Panc1 (cell line): ENCODE measurements around the gene LTBP2. TPM values are rescaled to one million over a fixed set of nuclear protein-coding genes. Genes with fewer than 3 reads are reported as not detected.

Experiments used
- ATAC-seq: fragments of 200-7000 bp; cut with Tn5 transposase; 2 replicates; pipeline ENCODE4 v1.9.1; 2020; ENCODE audit warnings: mild to moderate bottlenecking, moderate library complexity
- BruUV-seq: library from RNA; stranded (reverse); fragments of 400-500 nt; replicated peaks from 2 replicates; lab custom pipeline; 2021; lab: Mats Ljungman, UMichigan
- CTCF ChIA-PET: fragments of 300-600 bp; sonication (Branson Sonifier 250); formaldehyde crosslinking; loops from one replicate; lab custom pipeline; 2022; ENCODE audit warnings: antibody characterized with exemption; lab: Charles Lee
- POLR2A ChIA-PET: fragments of 300-600 bp; sonication (Branson Sonifier 250); formaldehyde crosslinking; loops from one replicate; lab custom pipeline; 2022; ENCODE audit warnings: antibody characterized with exemption; lab: Charles Lee
- DNase-seq: peaks from one replicate; pipeline ENCODE4 v3.0.0-alpha.2; 2010; ENCODE audit warnings: low read depth, low spot score
- H3K27ac ChIP-seq: 2 replicates; pipeline ENCODE4 v1.5.1; 2011; ENCODE audit warnings: mild to moderate bottlenecking, low read length, inconsistent platforms
- H3K27me3 ChIP-seq: fragments of 200-500 bp; sonication (Bioruptor generic); 2 replicates; pipeline ENCODE4 v1.6.0; 2014; ENCODE audit warnings: low read length, inconsistent platforms; ENCODE audit not compliant: control insufficient read depth, insufficient read depth
- H3K36me3 ChIP-seq: fragments of 200-500 bp; sonication (Bioruptor generic); 2 replicates; pipeline ENCODE4 v1.5.1; 2014; ENCODE audit warnings: inconsistent platforms, mild to moderate bottlenecking, low read length, moderate library complexity; ENCODE audit not compliant: control insufficient read depth, insufficient read depth
- H3K4me1 ChIP-seq: 2 replicates; pipeline ENCODE4 v1.5.1; 2011; ENCODE audit warnings: inconsistent platforms, mild to moderate bottlenecking, low read length, moderate library complexity; ENCODE audit not compliant: control insufficient read depth, insufficient read depth
- H3K4me3 ChIP-seq, 2 experiments: 2 replicates each; pipeline ENCODE4 v1.5.1; 2011 to 2012; ENCODE audit warnings: low read depth in 2 of 2, low read length in 2 of 2, mild to moderate bottlenecking in 2 of 2, inconsistent platforms in 1 of 2, moderate library complexity in 1 of 2
- H3K9me3 ChIP-seq: fragments of 200-500 bp; sonication (Bioruptor generic); 2 replicates; pipeline ENCODE4 v1.5.1; 2014; ENCODE audit warnings: low read depth, mild to moderate bottlenecking, inconsistent platforms, low read length, moderate library complexity; ENCODE audit not compliant: control insufficient read depth, insufficient read depth
- CTCF ChIP-seq: fragments of 450-650 bp; IDR thresholded peaks from 2 replicates; pipeline ENCODE4 v1.5.1; 2017; ENCODE audit warnings: mild to moderate bottlenecking
- POLR2AphosphoS5 ChIP-seq: IDR thresholded peaks from 2 replicates; pipeline ENCODE4 v1.6.1; 2012; ENCODE audit warnings: mild to moderate bottlenecking, low read depth, low read length, moderate library complexity
- REST ChIP-seq, 2 experiments: IDR thresholded peaks; 2 replicates each; pipeline ENCODE4 v1.6.1; 2011 to 2012; ENCODE audit warnings: low read depth in 2 of 2, control low read depth in 1 of 2, low read length in 1 of 2, mild to moderate bottlenecking in 1 of 2, moderate library complexity in 1 of 2; ENCODE audit not compliant: insufficient read depth in 1 of 2
- SIN3A ChIP-seq: IDR thresholded peaks from 2 replicates; pipeline ENCODE4 v1.6.1; 2012; ENCODE audit warnings: low read depth, mild to moderate bottlenecking, low read length, moderate library complexity, borderline replicate concordance; ENCODE audit not compliant: insufficient read depth
- TCF7L2 ChIP-seq: IDR thresholded peaks from 2 replicates; pipeline ENCODE4 v1.6.1; 2011; ENCODE audit warnings: mild to moderate bottlenecking, low read depth, low read length, inconsistent platforms
- in situ Hi-C: cut with HindIII; loops from 2 replicates; pipeline ENCODE4 v1.10.0; 2016; ENCODE audit warnings: low sequenced_read_pairs, low pct_unique_long_range_greater_than_20kb
- intact Hi-C: fragments of 100-400 bp; cut with micrococcal nuclease; formaldehyde crosslinking; loops from one replicate; pipeline ENCODE4 v1.10.0; 2022; ENCODE audit not compliant: unreplicated experiment
- total RNA-seq: library from RNA; stranded (reverse); gene quantifications from one replicate; pipeline ENCODE4 v1.2.1, GENCODE V29; 2021; ENCODE audit not compliant: unreplicated experiment

Gene LTBP2
- total RNA-seq, 1 experiment from 2014 or later, result 69.8 TPM

- no peak for DNase-seq
- Histone ChIP-seq H3K9me3 (no peaks in the 10 kb centered on the region), H3K27me3 (no peaks in the 10 kb centered on the region), H3K36me3 (no peaks in the 10 kb centered on the region), H3K4me1 (peaks cover 26% of the 10 kb centered on the region), H3K4me3 (peak overlapping the region in 1 of 2 experiments; percentile 39; a peak in 2 of 4 replicates), H3K27ac (peak overlapping the region; percentile 51)
- ChIA-PET CTCF (interaction anchor here (1.0 to 1.6 kb wide), 2 partner anchors 36 to 39 kb away, joined by 3 read pairs; partner anchors contain the start of gene LTBP2), POLR2A (interaction anchor here (0.6 kb wide), 1 partner anchor 147 kb away, joined by 3 read pairs; no protein-coding TSS in a partner anchor)
- intact Hi-C loops (no loop called here), in situ Hi-C loops (no loop called here)
- TF ChIP-seq POLR2AphosphoS5, result no peak
- no peak for TF ChIP-seq CTCF
- TF ChIP-seq REST (IDR thresholded peaks at IDR 0.05; ENCODE audit: insufficient read depth in 1 of 2, low read depth in 2 of 2, low read length in 1 of 2), result no peak
- TF ChIP-seq TCF7L2, result no peak
- no peak for TF ChIP-seq SIN3A
- BruUV-seq, result no TSS peak
- peak; percentile 62 for ATAC-seq
Measured at GRCh38 chr14:74572726-74573301, 39.2 kb downstream of the LTBP2 start.

GRCh38 chr14:74571901-74572725 is 39.9 kb downstream of the LTBP2 start:
- Histone ChIP-seq H3K4me3 (peak overlapping the region in 1 of 2 experiments; percentile 39; a peak in 2 of 4 replicates), H3K27me3 (no peaks in the 10 kb centered on the region), H3K27ac (peak overlapping the region; percentile 51), H3K9me3 (no peaks in the 10 kb centered on the region), H3K4me1 (peaks cover 26% of the 10 kb centered on the region), H3K36me3 (no peaks in the 10 kb centered on the region)
- ChIA-PET CTCF (interaction anchor here (0.7 to 1.6 kb wide), 3 partner anchors 37 to 290 kb away, joined by 3 to 4 read pairs (median 3); partner anchors contain the start of gene LTBP2), POLR2A (interaction anchor here (0.6 kb wide), 1 partner anchor 147 kb away, joined by 3 read pairs; no protein-coding TSS in a partner anchor)
- no TSS peak for BruUV-seq
- in situ Hi-C loops, result no loop called here
- DNase-seq (peak; percentile 75), ATAC-seq (peak; percentile 36; the same call in 1 of the 2 replicates)
- intact Hi-C loops, result no loop called here
- TF ChIP-seq SIN3A (no peak), CTCF (no peak), TCF7L2 (no peak), REST (IDR thresholded peaks at IDR 0.05; ENCODE audit: insufficient read depth in 1 of 2, low read depth in 2 of 2, low read length in 1 of 2) (no peak), POLR2AphosphoS5 (no peak)
